ENCODE measurements around the gene FNDC11. TPM values are rescaled to one million over a fixed set of nuclear protein-coding genes. Genes with fewer than 3 reads are reported as not detected.

The FNDC11 gene
- total and polyA plus RNA-seq, 2 of the 13 experiments (the other 11 are each of a cell fraction or from before 2014, with no cell fraction given): 0.07 TPM; not detected in 1

DNA sequence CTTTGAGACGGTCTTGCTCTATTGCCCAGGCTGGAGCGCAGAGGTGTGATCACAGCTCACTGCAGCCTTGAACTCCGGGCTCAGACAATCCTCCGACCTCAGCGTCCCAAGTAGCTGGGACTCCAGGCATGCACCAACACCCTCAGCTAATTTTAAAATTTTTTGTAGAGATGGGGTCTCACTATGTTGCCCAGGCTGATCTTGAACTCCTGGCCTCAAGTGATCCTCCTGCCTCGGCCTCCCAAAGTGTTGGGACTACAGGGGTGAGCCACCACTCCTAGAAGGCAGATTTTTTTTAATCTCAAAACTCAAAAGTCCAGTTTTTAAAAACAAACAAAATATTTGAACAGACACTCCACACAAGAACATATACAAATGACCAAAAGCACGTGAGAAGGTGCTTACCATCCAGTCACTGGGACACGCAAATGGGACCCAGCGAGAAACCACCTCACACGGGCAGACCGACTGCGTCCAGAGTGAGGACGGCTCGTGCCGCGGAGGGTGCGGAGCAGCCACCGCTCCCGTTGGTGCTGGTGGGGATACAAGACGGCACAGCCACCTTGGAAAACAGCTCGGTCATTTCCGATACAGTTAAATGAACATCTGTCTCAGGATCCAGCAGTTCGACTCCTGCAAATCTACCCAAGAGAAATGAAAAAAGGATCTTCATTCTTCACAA lies 28.6 kb downstream of the FNDC11 start (continued):
- TF ChIP-seq PRPF4 (IDR thresholded peaks at IDR 0.05; ENCODE audit: low read depth, low read length, poor library complexity, severe bottlenecking) (no peak), HNRNPLL (IDR thresholded peaks at IDR 0.05; ENCODE audit: low read depth, low read length, poor library complexity, severe bottlenecking) (peak; percentile 35), ZNF138 (CRISPR knock-in tag; IDR thresholded peaks at IDR 0.05; ENCODE audit: low read depth) (no peak), PHB2 (IDR thresholded peaks at IDR 0.05; ENCODE audit: partially characterized antibody) (no peak), ZKSCAN1 (IDR thresholded peaks at IDR 0.05; ENCODE audit: low read length) (no peak), U2AF1 (optimal IDR thresholded peaks at IDR 0.05; ENCODE audit: low read depth, low read length) (no peak), KDM6A (CRISPR knock-in tag; IDR thresholded peaks at IDR 0.05; ENCODE audit: low read depth) (no peak), ZBTB38 (CRISPR knock-in tag; IDR thresholded peaks at IDR 0.05) (peak; percentile 42; the same call in 1 of the 2 replicates), ZNF335 (CRISPR knock-in tag; IDR thresholded peaks at IDR 0.05) (no peak), ZNF850 (CRISPR knock-in tag; conservative IDR thresholded peaks at IDR 0.05) (no peak), PHF8 (CRISPR knock-in tag; IDR thresholded peaks at IDR 0.05) (no peak), ZNF713 (CRISPR knock-in tag; IDR thresholded peaks at IDR 0.05) (no peak)
- TF ChIP-seq, protein P1, sequence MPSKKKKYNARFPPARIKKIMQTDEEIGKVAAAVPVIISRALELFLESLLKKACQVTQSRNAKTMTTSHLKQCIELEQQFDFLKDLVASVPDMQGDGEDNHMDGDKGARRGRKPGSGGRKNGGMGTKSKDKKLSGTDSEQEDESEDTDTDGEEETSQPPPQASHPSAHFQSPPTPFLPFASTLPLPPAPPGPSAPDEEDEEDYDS (CRISPR knock-in tag; IDR thresholded peaks at IDR 0.05): no peak
- TF ChIP-seq, protein P2, sequence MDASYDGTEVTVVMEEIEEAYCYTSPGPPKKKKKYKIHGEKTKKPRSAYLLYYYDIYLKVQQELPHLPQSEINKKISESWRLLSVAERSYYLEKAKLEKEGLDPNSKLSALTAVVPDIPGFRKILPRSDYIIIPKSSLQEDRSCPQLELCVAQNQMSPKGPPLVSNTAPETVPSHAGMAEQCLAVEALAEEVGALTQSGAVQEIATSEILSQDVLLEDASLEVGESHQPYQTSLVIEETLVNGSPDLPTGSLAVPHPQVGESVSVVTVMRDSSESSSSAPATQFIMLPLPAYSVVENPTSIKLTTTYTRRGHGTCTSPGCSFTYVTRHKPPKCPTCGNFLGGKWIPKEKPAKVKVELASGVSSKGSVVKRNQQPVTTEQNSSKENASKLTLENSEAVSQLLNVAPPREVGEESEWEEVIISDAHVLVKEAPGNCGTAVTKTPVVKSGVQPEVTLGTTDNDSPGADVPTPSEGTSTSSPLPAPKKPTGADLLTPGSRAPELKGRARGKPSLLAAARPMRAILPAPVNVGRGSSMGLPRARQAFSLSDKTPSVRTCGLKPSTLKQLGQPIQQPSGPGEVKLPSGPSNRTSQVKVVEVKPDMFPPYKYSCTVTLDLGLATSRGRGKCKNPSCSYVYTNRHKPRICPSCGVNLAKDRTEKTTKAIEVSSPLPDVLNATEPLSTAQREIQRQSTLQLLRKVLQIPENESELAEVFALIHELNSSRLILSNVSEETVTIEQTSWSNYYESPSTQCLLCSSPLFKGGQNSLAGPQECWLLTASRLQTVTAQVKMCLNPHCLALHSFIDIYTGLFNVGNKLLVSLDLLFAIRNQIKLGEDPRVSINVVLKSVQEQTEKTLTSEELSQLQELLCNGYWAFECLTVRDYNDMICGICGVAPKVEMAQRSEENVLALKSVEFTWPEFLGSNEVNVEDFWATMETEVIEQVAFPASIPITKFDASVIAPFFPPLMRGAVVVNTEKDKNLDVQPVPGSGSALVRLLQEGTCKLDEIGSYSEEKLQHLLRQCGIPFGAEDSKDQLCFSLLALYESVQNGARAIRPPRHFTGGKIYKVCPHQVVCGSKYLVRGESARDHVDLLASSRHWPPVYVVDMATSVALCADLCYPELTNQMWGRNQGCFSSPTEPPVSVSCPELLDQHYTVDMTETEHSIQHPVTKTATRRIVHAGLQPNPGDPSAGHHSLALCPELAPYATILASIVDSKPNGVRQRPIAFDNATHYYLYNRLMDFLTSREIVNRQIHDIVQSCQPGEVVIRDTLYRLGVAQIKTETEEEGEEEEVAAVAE (CRISPR knock-in tag; IDR thresholded peaks at IDR 0.05; ENCODE audit: borderline replicate concordance): no peak
- TF ChIP-seq, protein P3, sequence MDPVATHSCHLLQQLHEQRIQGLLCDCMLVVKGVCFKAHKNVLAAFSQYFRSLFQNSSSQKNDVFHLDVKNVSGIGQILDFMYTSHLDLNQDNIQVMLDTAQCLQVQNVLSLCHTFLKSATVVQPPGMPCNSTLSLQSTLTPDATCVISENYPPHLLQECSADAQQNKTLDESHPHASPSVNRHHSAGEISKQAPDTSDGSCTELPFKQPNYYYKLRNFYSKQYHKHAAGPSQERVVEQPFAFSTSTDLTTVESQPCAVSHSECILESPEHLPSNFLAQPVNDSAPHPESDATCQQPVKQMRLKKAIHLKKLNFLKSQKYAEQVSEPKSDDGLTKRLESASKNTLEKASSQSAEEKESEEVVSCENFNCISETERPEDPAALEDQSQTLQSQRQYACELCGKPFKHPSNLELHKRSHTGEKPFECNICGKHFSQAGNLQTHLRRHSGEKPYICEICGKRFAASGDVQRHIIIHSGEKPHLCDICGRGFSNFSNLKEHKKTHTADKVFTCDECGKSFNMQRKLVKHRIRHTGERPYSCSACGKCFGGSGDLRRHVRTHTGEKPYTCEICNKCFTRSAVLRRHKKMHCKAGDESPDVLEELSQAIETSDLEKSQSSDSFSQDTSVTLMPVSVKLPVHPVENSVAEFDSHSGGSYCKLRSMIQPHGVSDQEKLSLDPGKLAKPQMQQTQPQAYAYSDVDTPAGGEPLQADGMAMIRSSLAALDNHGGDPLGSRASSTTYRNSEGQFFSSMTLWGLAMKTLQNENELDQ (CRISPR knock-in tag; IDR thresholded peaks at IDR 0.05; ENCODE audit: borderline replicate concordance): no peak

Measured in HepG2 (cell line).